Psoas muscle (tissue), 8 donors: ENCODE data around the gene GRK1. TPM values are rescaled to one million over a fixed set of nuclear protein-coding genes. Genes with fewer than 3 reads are reported as not detected.

ENCODE experiments used
- ATAC-seq, 4 donors: fragments of 200-7000 bp; cut with Tn5 transposase; one replicate each; pipeline ENCODE4 v1.9.1; 2020; ENCODE audit warnings: moderate library complexity in 3 of 4, mild to moderate bottlenecking in 2 of 4
- DNase-seq, 2 donors: peaks; one replicate each; pipeline ENCODE4 v3.0.0-alpha.2; 2020
- H3K27ac ChIP-seq: fragments of 200-600 bp; one replicate; pipeline ENCODE4 v1.8.0; 2022
- H3K27me3 ChIP-seq, 3 donors: fragments of 200-600 bp in 1 of 3; one replicate each; pipeline versions ENCODE4 v1.6.1 to v1.8.0; 2013 to 2022; ENCODE audit warnings: low read length in 2 of 3, mild to moderate bottlenecking in 2 of 3, moderate library complexity in 1 of 3; ENCODE audit not compliant: insufficient read depth in 3 of 3
- H3K36me3 ChIP-seq, 2 donors: fragments of 200-600 bp in 1 of 2; one replicate each; pipeline versions ENCODE4 v1.6.1 to v1.8.0; 2013 to 2022; ENCODE audit warnings: low read depth in 1 of 2, mild to moderate bottlenecking in 1 of 2, moderate library complexity in 1 of 2; ENCODE audit not compliant: insufficient read depth in 1 of 2
- H3K4me1 ChIP-seq: fragments of 200-600 bp; one replicate; pipeline ENCODE4 v1.8.0; 2022
- H3K4me3 ChIP-seq: fragments of 200-600 bp; one replicate; pipeline ENCODE4 v1.8.0; 2022; ENCODE audit warnings: mild to moderate bottlenecking
- H3K9me3 ChIP-seq: fragments of 200-600 bp; one replicate; pipeline ENCODE4 v1.8.0; 2022
- CTCF ChIP-seq: fragments of 200-600 bp; IDR thresholded peaks from one replicate; pipeline ENCODE4 v1.8.0; 2022; ENCODE audit warnings: antibody characterized with exemption
- WGBS, 3 donors: extraction: QIAGEN DNeasy Blood & Tissue Kit; methylation state at CpG; one replicate each; pipeline versions ENCODE4 v1.1.6 to v1.1.7; 2013; 5-methylcytosine and 5-hydroxymethylcytosine counted together
- intact Hi-C, 2 donors: fragments of 100-400 bp; cut with DNase I; formaldehyde crosslinking; loops; one replicate each; pipeline versions ENCODE4 v1.11.0 to v1.14.2; 2022
- polyA plus RNA-seq, 3 donors: library from polyadenylated mRNA; stranded (reverse); fragments of 200-250 nt; gene quantifications; one replicate each; pipeline ENCODE4 v1.2.3, GENCODE V29; 2013
- total RNA-seq, 4 donors: library from RNA; stranded (reverse); fragmentation: NEBNext Ultra II Directional in 2 of 4; extraction: Animal tissue kit (Norgen Biotek cat#: 25700) in 2 of 4; gene quantifications; one replicate each; pipeline versions ENCODE4 v1.2.1 to v1.2.4, GENCODE V29; 2021 to 2023
- donor health status: healthy with polysubstance abuse.
- donor health status: DM: no; HTN: no; CAD: no; lungs with moderate emphysema.
- donor health status: Bipolar disorder and iron deficiency.
- donor health status: healthy.
- donor health status: DM: yes; HTN: yes; CAD: no.
- donor health status: DM: no; HTN: no; CAD: no.
- donor health status: DM: no; HTN: no; CAD: no.
- donor health status: DM: yes; HTN: yes; CAD: no.

GRK1 gene
- total and polyA plus RNA-seq, 7 donors = 0.10 TPM; not detected in 6

GRCh38 chr13:113776231-113777125, 109.5 kb downstream of the GRK1 start:
- Histone ChIP-seq H3K4me1 (no peaks in the 10 kb centered on the region), H3K27ac (no peak overlapping the region), H3K36me3 (no peaks in the 10 kb centered on the region), H3K9me3 (no peaks in the 10 kb centered on the region), H3K27me3 (peaks cover 0 to 35% (median 4%) of the 10 kb centered on the region in 3 donors), H3K4me3 (no peak overlapping the region)
- peak in 1 of 2 donors; percentile 45 for DNase-seq
- WGBS, 3 donors = 56 to 57% (median 56%) methylated on average over 35 of the region's 35 CpGs
- no peak for ATAC-seq
- no peak for TF ChIP-seq CTCF
- intact Hi-C loops = no loop called here

- intact Hi-C loops = no loop called here
- peak in 1 of 2 donors; percentile 43 for DNase-seq
- no peak for TF ChIP-seq CTCF
- Histone ChIP-seq H3K4me3 (no peak overlapping the region), H3K4me1 (no peaks in the 10 kb centered on the region), H3K27ac (no peak overlapping the region), H3K9me3 (no peaks in the 10 kb centered on the region), H3K36me3 (no peaks in the 10 kb centered on the region), H3K27me3 (peaks cover 0 to 35% (median 4%) of the 10 kb centered on the region in 3 donors)
- 32 to 38% (median 38%) methylated on average over 28 to 29 of the region's 29 CpGs for WGBS, 3 donors
- peak in 2 of 4 donors; percentile 16 to 45 for ATAC-seq
Measured at GRCh38 chr13:113777311-113778260, 110.6 kb downstream of the GRK1 start.

- intact Hi-C loops = no loop called here
- DNase-seq = no peak
- no peak for TF ChIP-seq CTCF
- Histone ChIP-seq H3K9me3 (no peaks in the 10 kb centered on the region), H3K4me3 (no peak overlapping the region), H3K27ac (no peak overlapping the region), H3K36me3 (no peaks in the 10 kb centered on the region), H3K27me3 (peaks cover 0 to 24% (median 4%) of the 10 kb centered on the region in 3 donors), H3K4me1 (no peaks in the 10 kb centered on the region)
- ATAC-seq = no peak
- WGBS, 3 donors = 76 to 88% (median 83%) methylated on average over 2 of the region's 2 CpGs
Measured at GRCh38 chr13:113781571-113781970, 114.6 kb downstream of the GRK1 start.

- Histone ChIP-seq H3K36me3 (no peaks in the 10 kb centered on the region), H3K27ac (no peak overlapping the region), H3K4me1 (no peaks in the 10 kb centered on the region), H3K9me3 (no peaks in the 10 kb centered on the region), H3K27me3 (peaks cover 0 to 20% (median 0%) of the 10 kb centered on the region in 3 donors), H3K4me3 (no peak overlapping the region)
- WGBS, 3 donors = 77 to 84% (median 82%) methylated on average over 14 of the region's 14 CpGs
- ATAC-seq (no peak), DNase-seq (no peak)
- intact Hi-C loops = no loop called here
- TF ChIP-seq CTCF = no peak
Measured at GRCh38 chr13:113782472-113782871, 115.5 kb downstream of the GRK1 start.
